HG03103 (cell line): ENCODE results near the gene OR10H4.
"Not testable (repeated sequence)": the region's sequence is repeated elsewhere in the genome, so short reads cannot be mapped to it uniquely, and the experiment has no call there.

Experiments used
- ATAC-seq: cut with Tn5 transposase; IDR thresholded peaks from one replicate; pipeline ENCODE4 v1.9.1; 2021; ENCODE audit warnings: low read depth; ENCODE audit not compliant: unreplicated experiment

OR10H4 gene

GRCh38 chr19:15948223-15949058 lies at the start of gene OR10H4:
Gene OR10H4, plus strand, starts transcription at chr19:15949008. Its CDS starts 0 bp downstream, at chr19:15949008.
- no peak for ATAC-seq

GRCh38 chr19:15899561-15899960 lies 49.2 kb upstream of the OR10H4 start:
- ATAC-seq = not testable (repeated sequence)

GRCh38 chr19:15900032-15900431 lies 48.8 kb upstream of the OR10H4 start:
- not testable (repeated sequence) for ATAC-seq

GRCh38 chr19:15900504-15900903 lies 48.3 kb upstream of the OR10H4 start:
- no peak for ATAC-seq

GRCh38 chr19:15902254-15902653 lies 46.6 kb upstream of the OR10H4 start:
- ATAC-seq = no peak

- not testable (repeated sequence) for ATAC-seq
Observed at GRCh38 chr19:15902898-15903297, 45.9 kb upstream of the OR10H4 start.

- no peak for ATAC-seq
Observed at GRCh38 chr19:15905026-15905425, 43.8 kb upstream of the OR10H4 start.

GRCh38 chr19:15911599-15912235 lies 37.1 kb upstream of the OR10H4 start:
- ATAC-seq = no peak

- no peak for ATAC-seq
Observed at GRCh38 chr19:15913384-15913783, 35.4 kb upstream of the OR10H4 start.

GRCh38 chr19:15913830-15914229 lies 35.0 kb upstream of the OR10H4 start:
- no peak for ATAC-seq

- no peak for ATAC-seq
Observed at GRCh38 chr19:15915109-15915508, 33.7 kb upstream of the OR10H4 start.

GRCh38 chr19:15919243-15919642 lies 29.6 kb upstream of the OR10H4 start:
- no peak for ATAC-seq

GRCh38 chr19:15922021-15922420 lies 26.8 kb upstream of the OR10H4 start:
- ATAC-seq = no peak

- no peak for ATAC-seq
Observed at GRCh38 chr19:15923702-15924101, 25.1 kb upstream of the OR10H4 start.

- no peak for ATAC-seq
Observed at GRCh38 chr19:15926484-15926883, 22.3 kb upstream of the OR10H4 start.

GRCh38 chr19:15928321-15928720 lies 20.5 kb upstream of the OR10H4 start:
- no peak for ATAC-seq

GRCh38 chr19:15933761-15934331 lies 15.0 kb upstream of the OR10H4 start:
- not testable (repeated sequence) for ATAC-seq

GRCh38 chr19:15934332-15935078 lies 14.3 kb upstream of the OR10H4 start, which contains the start of gene CYP4F11:
Gene CYP4F11, minus strand, starts transcription at chr19:15934529. Its CDS starts 121 bp downstream, at chr19:15934408.
- no peak for ATAC-seq

GRCh38 chr19:15935167-15935702 lies 13.6 kb upstream of the OR10H4 start:
- no peak for ATAC-seq

- no peak for ATAC-seq
Observed at GRCh38 chr19:15936173-15936572, 12.6 kb upstream of the OR10H4 start.
